Pancreas (tissue), 10 donors: ENCODE results near the gene ATP1A4. TPM values are rescaled to one million over a fixed set of nuclear protein-coding genes. Genes with fewer than 3 reads are reported as not detected.

Experiments
- ATAC-seq, 4 donors: fragments of 200-7000 bp; cut with Tn5 transposase; one replicate each; pipeline versions ENCODE4 v1.8.0 to v1.9.1; 2020; ENCODE audit warnings: mild to moderate bottlenecking in 4 of 4, moderate library complexity in 4 of 4
- DNase-seq, 6 donors: peaks; one replicate each; pipeline ENCODE4 v3.0.0-alpha.2; 2020
- FAIRE-seq: peaks from 2 replicates; lab custom pipeline; 2012; peaks lifted over from hg19 to GRCh38; lab: Jason Lieb, UNC
- H3K27ac ChIP-seq, 4 donors: fragments of 200-600 bp; sonication (generic); 1 replicate in 3 of 4; 2 replicates in 1 of 4; pipeline versions ENCODE4 v1.5.0 to v1.8.0; 2020
- H3K27me3 ChIP-seq, 4 donors: fragments of 200-600 bp; one replicate each; pipeline ENCODE4 v1.8.0; 2021
- H3K36me3 ChIP-seq, 3 donors: fragments of 200-600 bp; sonication (generic) in 1 of 3; one replicate each; pipeline versions ENCODE4 v1.5.0 to v1.8.0; 2020 to 2021
- H3K4me1 ChIP-seq, 3 donors: fragments of 200-600 bp; one replicate each; pipeline ENCODE4 v1.8.0; 2021
- H3K4me3 ChIP-seq, 4 donors: fragments of 200-600 bp; sonication (generic) in 2 of 4; one replicate each; pipeline versions ENCODE4 v1.5.0 to v1.8.0; 2020 to 2021
- H3K9me3 ChIP-seq, 4 donors: fragments of 200-600 bp; one replicate each; pipeline ENCODE4 v1.8.0; 2021
- WGBS, 2 donors: extraction: QIAGEN DNeasy Blood & Tissue Kit; methylation state at CpG; one replicate each; pipeline ENCODE4 v1.1.7; 2013; 5-methylcytosine and 5-hydroxymethylcytosine counted together
- intact Hi-C, 3 donors: fragments of 100-400 bp; cut with DNase I; formaldehyde crosslinking; loops; one replicate each; pipeline versions ENCODE4 v1.11.1 to v1.14.2; 2022
- polyA plus RNA-seq, 2 donors: library from polyadenylated mRNA; stranded (reverse); fragments of 200-250 nt; gene quantifications; one replicate each; pipeline ENCODE4 v1.2.3, GENCODE V29; 2013
- total RNA-seq, 6 donors: library from RNA; stranded (reverse); fragmentation: NEBNext Ultra II Directional in 4 of 6; extraction: Animal tissue kit (Norgen Biotek cat#: 25700) in 4 of 6; gene quantifications; one replicate each; pipeline versions ENCODE4 v1.2.1 to v1.2.4, GENCODE V29; 2021 to 2023
- TF ChIP-seq, protein P1 (sequence below), 4 donors: fragments of 200-600 bp; sonication (generic) in 3 of 4; IDR thresholded peaks; one replicate each; pipeline versions ENCODE4 v1.5.0 to v1.8.0; 2021; ENCODE audit warnings: antibody characterized with exemption in 4 of 4
- donor health status: healthy with polysubstance abuse.
- donor health status: DM: no; HTN: no; CAD: no; lungs with moderate emphysema.
- donor health status: DM: no; HTN: no; CAD: no.
- donor health status: control.
- donor health status: control.
- donor health status: Bipolar disorder and iron deficiency.
- donor health status: DM: yes; HTN: yes; CAD: no.
- donor health status: DM: no; HTN: no; CAD: no.
- donor health status: DM: no; HTN: no; CAD: no.
- donor health status: DM: yes; HTN: yes; CAD: no.

Gene ATP1A4
- total and polyA plus RNA-seq, 8 donors: not detected

DNA sequence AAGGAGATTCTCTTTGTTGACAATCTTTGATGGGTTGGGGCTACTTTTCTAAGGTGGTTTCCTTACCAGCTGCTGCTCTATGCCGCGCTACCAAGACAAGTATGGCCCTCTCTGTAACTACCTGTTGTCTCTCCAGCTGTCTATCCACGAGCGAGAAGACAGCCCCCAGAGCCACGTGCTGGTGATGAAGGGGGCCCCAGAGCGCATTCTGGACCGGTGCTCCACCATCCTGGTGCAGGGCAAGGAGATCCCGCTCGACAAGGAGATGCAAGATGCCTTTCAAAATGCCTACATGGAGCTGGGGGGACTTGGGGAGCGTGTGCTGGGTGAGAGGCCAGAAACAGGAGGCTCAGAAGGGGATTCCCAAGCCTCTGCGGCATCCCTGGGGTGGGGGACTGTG is 21.4 kb upstream of the ATP1A4 start:
- H3K4me1 ChIP-seq: no peaks in the 10 kb centered on the region
- FAIRE-seq (no peak), ATAC-seq (no peak), DNase-seq (peak in 1 of 6 donors; percentile 11)
- no peaks in the 10 kb centered on the region for H3K36me3 ChIP-seq
- TF ChIP-seq, protein P1, sequence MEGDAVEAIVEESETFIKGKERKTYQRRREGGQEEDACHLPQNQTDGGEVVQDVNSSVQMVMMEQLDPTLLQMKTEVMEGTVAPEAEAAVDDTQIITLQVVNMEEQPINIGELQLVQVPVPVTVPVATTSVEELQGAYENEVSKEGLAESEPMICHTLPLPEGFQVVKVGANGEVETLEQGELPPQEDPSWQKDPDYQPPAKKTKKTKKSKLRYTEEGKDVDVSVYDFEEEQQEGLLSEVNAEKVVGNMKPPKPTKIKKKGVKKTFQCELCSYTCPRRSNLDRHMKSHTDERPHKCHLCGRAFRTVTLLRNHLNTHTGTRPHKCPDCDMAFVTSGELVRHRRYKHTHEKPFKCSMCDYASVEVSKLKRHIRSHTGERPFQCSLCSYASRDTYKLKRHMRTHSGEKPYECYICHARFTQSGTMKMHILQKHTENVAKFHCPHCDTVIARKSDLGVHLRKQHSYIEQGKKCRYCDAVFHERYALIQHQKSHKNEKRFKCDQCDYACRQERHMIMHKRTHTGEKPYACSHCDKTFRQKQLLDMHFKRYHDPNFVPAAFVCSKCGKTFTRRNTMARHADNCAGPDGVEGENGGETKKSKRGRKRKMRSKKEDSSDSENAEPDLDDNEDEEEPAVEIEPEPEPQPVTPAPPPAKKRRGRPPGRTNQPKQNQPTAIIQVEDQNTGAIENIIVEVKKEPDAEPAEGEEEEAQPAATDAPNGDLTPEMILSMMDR (IDR thresholded peaks at IDR 0.05): no peak
- no peak overlapping the region for H3K4me3 ChIP-seq
- no peaks in the 10 kb centered on the region for H3K9me3 ChIP-seq
- WGBS, 2 donors: 86 to 88% methylated on average over 11 of the region's 11 CpGs
- no peaks in the 10 kb centered on the region for H3K27me3 ChIP-seq
- no peak overlapping the region for H3K27ac ChIP-seq
- intact Hi-C loops: no loop called here

- FAIRE-seq: no peak
- H3K27me3 ChIP-seq: no peaks in the 10 kb centered on the region
- no peaks in the 10 kb centered on the region for H3K36me3 ChIP-seq
- intact Hi-C loops: no loop called here
- ATAC-seq: no peak
- DNase-seq: peak in 1 of 6 donors; percentile 30
- no peaks in the 10 kb centered on the region for H3K9me3 ChIP-seq
- WGBS, 2 donors: 81% methylated on average over 5 of the region's 5 CpGs
- no peak overlapping the region for H3K4me3 ChIP-seq
- H3K4me1 ChIP-seq: no peaks in the 10 kb centered on the region
- H3K27ac ChIP-seq: no peak overlapping the region
- TF ChIP-seq, protein P1 (IDR thresholded peaks at IDR 0.05): no peak
These were observed 20.9 kb upstream of the ATP1A4 start for GRCh38 chr1:160130486-160130885.

- 88 to 89% methylated on average over 1 of the region's 1 CpG for WGBS, 2 donors
- TF ChIP-seq, protein P1 (IDR thresholded peaks at IDR 0.05): no peak
- H3K27ac ChIP-seq: no peak overlapping the region
These were observed 20.5 kb upstream of the ATP1A4 start for GRCh38 chr1:160130939-160131338.

GRCh38 chr1:160131803-160132565 is 19.4 kb upstream of the ATP1A4 start:
- Histone ChIP-seq H3K9me3 (no peaks in the 10 kb centered on the region), H3K27ac (no peak overlapping the region)

More at GRCh38 chr1:160130939-160131338, 20.5 kb upstream of the ATP1A4 start:
- Histone ChIP-seq H3K9me3 (no peaks in the 10 kb centered on the region), H3K36me3 (no peaks in the 10 kb centered on the region), H3K4me1 (no peaks in the 10 kb centered on the region), H3K4me3 (no peak overlapping the region), H3K27me3 (no peaks in the 10 kb centered on the region)
- ATAC-seq: no peak
- intact Hi-C loops: no loop called here
- no peak for FAIRE-seq
- no peak for DNase-seq

More at GRCh38 chr1:160131803-160132565, 19.4 kb upstream of the ATP1A4 start:
- DNase-seq: peak in 1 of 6 donors; percentile 28
- TF ChIP-seq, protein P1 (IDR thresholded peaks at IDR 0.05): no peak
- Histone ChIP-seq H3K4me1 (no peaks in the 10 kb centered on the region), H3K4me3 (no peak overlapping the region), H3K27me3 (no peaks in the 10 kb centered on the region), H3K36me3 (no peaks in the 10 kb centered on the region)
- peak in 2 of 4 donors; percentile 28 to 36 for ATAC-seq
- intact Hi-C loops: no loop called here
- 53 to 62% methylated on average over 8 of the region's 8 CpGs for WGBS, 2 donors
- FAIRE-seq: no peak
